ENCODE data around the gene QPCT. TPM values are rescaled to one million over a fixed set of nuclear protein-coding genes. Genes with fewer than 3 reads are reported as not detected.

QPCT gene
- total RNA-seq, 1 experiment from 2014 or later = 13.6 TPM

- TF ChIP-seq KAT7 (CRISPR knock-in tag; IDR thresholded peaks at IDR 0.05; ENCODE audit: borderline replicate concordance) (no peak), E2F1 (CRISPR knock-in tag; IDR thresholded peaks at IDR 0.05) (no peak), IRF2 (CRISPR knock-in tag; IDR thresholded peaks at IDR 0.05; ENCODE audit: borderline replicate concordance, low read depth) (no peak), CREB1 (CRISPR knock-in tag; IDR thresholded peaks at IDR 0.05) (no peak), ZNF423 (CRISPR knock-in tag; IDR thresholded peaks at IDR 0.05) (no peak), AR (CRISPR knock-in tag; IDR thresholded peaks at IDR 0.05) (no peak), ZNF232 (CRISPR knock-in tag; IDR thresholded peaks at IDR 0.05) (no peak), ATF3 (CRISPR knock-in tag; conservative IDR thresholded peaks at IDR 0.05) (no peak), GRHL2 (CRISPR knock-in tag; IDR thresholded peaks at IDR 0.05; ENCODE audit: insufficient replicate concordance, severe bottlenecking) (no peak), ZNF396 (CRISPR knock-in tag; IDR thresholded peaks at IDR 0.05; ENCODE audit: borderline replicate concordance) (no peak), ZNF317 (CRISPR knock-in tag; IDR thresholded peaks at IDR 0.05; ENCODE audit: borderline replicate concordance, low read depth) (no peak), CDX4 (CRISPR knock-in tag; IDR thresholded peaks at IDR 0.05; ENCODE audit: borderline replicate concordance) (no peak), RORB (CRISPR knock-in tag; IDR thresholded peaks at IDR 0.05) (no peak), NR3C1 (CRISPR knock-in tag; conservative IDR thresholded peaks at IDR 0.05; ENCODE audit: low read depth) (no peak)
- TF ChIP-seq, protein P1, sequence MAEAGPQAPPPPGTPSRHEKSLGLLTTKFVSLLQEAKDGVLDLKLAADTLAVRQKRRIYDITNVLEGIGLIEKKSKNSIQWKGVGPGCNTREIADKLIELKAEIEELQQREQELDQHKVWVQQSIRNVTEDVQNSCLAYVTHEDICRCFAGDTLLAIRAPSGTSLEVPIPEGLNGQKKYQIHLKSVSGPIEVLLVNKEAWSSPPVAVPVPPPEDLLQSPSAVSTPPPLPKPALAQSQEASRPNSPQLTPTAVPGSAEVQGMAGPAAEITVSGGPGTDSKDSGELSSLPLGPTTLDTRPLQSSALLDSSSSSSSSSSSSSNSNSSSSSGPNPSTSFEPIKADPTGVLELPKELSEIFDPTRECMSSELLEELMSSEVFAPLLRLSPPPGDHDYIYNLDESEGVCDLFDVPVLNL (CRISPR knock-in tag; IDR thresholded peaks at IDR 0.05; ENCODE audit: borderline replicate concordance, low read depth) = no peak
- TF ChIP-seq, protein P2, sequence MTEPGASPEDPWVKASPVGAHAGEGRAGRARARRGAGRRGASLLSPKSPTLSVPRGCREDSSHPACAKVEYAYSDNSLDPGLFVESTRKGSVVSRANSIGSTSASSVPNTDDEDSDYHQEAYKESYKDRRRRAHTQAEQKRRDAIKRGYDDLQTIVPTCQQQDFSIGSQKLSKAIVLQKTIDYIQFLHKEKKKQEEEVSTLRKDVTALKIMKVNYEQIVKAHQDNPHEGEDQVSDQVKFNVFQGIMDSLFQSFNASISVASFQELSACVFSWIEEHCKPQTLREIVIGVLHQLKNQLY (CRISPR knock-in tag; IDR thresholded peaks at IDR 0.05) = no peak
- TF ChIP-seq, protein P3, sequence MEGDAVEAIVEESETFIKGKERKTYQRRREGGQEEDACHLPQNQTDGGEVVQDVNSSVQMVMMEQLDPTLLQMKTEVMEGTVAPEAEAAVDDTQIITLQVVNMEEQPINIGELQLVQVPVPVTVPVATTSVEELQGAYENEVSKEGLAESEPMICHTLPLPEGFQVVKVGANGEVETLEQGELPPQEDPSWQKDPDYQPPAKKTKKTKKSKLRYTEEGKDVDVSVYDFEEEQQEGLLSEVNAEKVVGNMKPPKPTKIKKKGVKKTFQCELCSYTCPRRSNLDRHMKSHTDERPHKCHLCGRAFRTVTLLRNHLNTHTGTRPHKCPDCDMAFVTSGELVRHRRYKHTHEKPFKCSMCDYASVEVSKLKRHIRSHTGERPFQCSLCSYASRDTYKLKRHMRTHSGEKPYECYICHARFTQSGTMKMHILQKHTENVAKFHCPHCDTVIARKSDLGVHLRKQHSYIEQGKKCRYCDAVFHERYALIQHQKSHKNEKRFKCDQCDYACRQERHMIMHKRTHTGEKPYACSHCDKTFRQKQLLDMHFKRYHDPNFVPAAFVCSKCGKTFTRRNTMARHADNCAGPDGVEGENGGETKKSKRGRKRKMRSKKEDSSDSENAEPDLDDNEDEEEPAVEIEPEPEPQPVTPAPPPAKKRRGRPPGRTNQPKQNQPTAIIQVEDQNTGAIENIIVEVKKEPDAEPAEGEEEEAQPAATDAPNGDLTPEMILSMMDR (IDR thresholded peaks at IDR 0.05) = no peak
- TF ChIP-seq, protein P4, sequence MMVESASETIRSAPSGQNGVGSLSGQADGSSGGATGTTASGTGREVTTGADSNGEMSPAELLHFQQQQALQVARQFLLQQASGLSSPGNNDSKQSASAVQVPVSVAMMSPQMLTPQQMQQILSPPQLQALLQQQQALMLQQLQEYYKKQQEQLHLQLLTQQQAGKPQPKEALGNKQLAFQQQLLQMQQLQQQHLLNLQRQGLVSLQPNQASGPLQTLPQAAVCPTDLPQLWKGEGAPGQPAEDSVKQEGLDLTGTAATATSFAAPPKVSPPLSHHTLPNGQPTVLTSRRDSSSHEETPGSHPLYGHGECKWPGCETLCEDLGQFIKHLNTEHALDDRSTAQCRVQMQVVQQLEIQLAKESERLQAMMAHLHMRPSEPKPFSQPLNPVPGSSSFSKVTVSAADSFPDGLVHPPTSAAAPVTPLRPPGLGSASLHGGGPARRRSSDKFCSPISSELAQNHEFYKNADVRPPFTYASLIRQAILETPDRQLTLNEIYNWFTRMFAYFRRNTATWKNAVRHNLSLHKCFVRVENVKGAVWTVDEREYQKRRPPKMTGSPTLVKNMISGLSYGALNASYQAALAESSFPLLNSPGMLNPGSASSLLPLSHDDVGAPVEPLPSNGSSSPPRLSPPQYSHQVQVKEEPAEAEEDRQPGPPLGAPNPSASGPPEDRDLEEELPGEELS (CRISPR knock-in tag; IDR thresholded peaks at IDR 0.05) = no peak
- no peaks in the 10 kb centered on the region for H3K36me3 Mint-ChIP-seq
- ChIA-PET CTCF (interaction anchor here (1.4 to 1.6 kb wide), 2 partner anchors 411 to 456 kb away, joined by 3 to 4 read pairs; no protein-coding TSS in a partner anchor), POLR2A (no interaction called here)
- H3K4me1 Mint-ChIP-seq = no peaks in the 10 kb centered on the region
- ATAC-seq (no peak), DNase-seq (ENCODE audit: low spot score) (no peak)
- no peaks in the 10 kb centered on the region for H3K27me3 Mint-ChIP-seq (ENCODE audit: low read depth)
- H3K4me3 Mint-ChIP-seq = no peak overlapping the region
- no peak overlapping the region for H3K27ac Mint-ChIP-seq
- no peaks in the 10 kb centered on the region for H3K9me3 Mint-ChIP-seq
These were observed 77.3 kb downstream of the QPCT start for GRCh38 chr2:37421686-37422085.
